IMR-90 (cell line): ENCODE data around the gene GPSM1. TPM values are rescaled to one million over a fixed set of nuclear protein-coding genes. Genes with fewer than 3 reads are reported as not detected.
A peak's percentile ranks its signal among the peaks of the same experiment; 100 is the strongest.

ENCODE experiments used
- ATAC-seq: fragments of 200-7000 bp; cut with Tn5 transposase; 2 replicates; pipeline ENCODE4 v1.9.1; 2020; ENCODE audit warnings: low read depth, mild to moderate bottlenecking, moderate library complexity
- BruUV-seq: library from RNA; stranded (reverse); fragments of 400-500 nt; replicated peaks from 2 replicates; lab custom pipeline; 2021; lab: Mats Ljungman, UMichigan
- CTCF ChIA-PET: fragments of 300-600 bp; formaldehyde crosslinking; extraction: SDS; loops from one replicate; lab custom pipeline; 2021; ENCODE audit warnings: antibody characterized with exemption; lab: Yijun Ruan, JAX
- POLR2A ChIA-PET: fragments of 300-600 bp; sonication (Branson Sonifier 250); formaldehyde crosslinking; loops from one replicate; lab custom pipeline; 2022; ENCODE audit warnings: antibody characterized with exemption; ENCODE audit not compliant: unreplicated experiment; lab: Charles Lee
- DNase-seq: peaks from one replicate; pipeline ENCODE4 v3.0.0; 2013
- H2AFZ ChIP-seq: replicated peaks from 2 replicates; pipeline ENCODE3; 2013; ENCODE audit warnings: low read length, mild to moderate bottlenecking; ENCODE audit not compliant: poor library complexity
- H2AK5ac ChIP-seq: 2 replicates; pipeline ENCODE4 v1.6.1; 2013; ENCODE audit warnings: low read depth, low read length, inconsistent platforms
- H2AK9ac ChIP-seq: replicated peaks from 2 replicates; pipeline ENCODE3; 2013; ENCODE audit warnings: mild to moderate bottlenecking, low read depth, low read length, moderate library complexity; ENCODE audit not compliant: poor library complexity
- H2BK120ac ChIP-seq: 2 replicates; pipeline ENCODE4 v1.6.1; 2013; ENCODE audit warnings: low read depth, low read length, inconsistent platforms
- H2BK15ac ChIP-seq: 3 replicates; pipeline ENCODE4 v1.6.1; 2013; ENCODE audit warnings: low read depth, low read length, inconsistent platforms
- H2BK20ac ChIP-seq: 2 replicates; pipeline ENCODE4 v1.6.1; 2013; ENCODE audit warnings: low read depth, mild to moderate bottlenecking, inconsistent platforms, low read length, moderate library complexity
- H2BK5ac ChIP-seq: 2 replicates; pipeline ENCODE4 v1.6.1; 2013; ENCODE audit warnings: mild to moderate bottlenecking, low read depth, low read length, inconsistent platforms; ENCODE audit not compliant: poor library complexity, severe bottlenecking
- H3K14ac ChIP-seq: replicated peaks from 2 replicates; pipeline ENCODE4 v1.6.1; 2013; ENCODE audit warnings: low read depth, low read length, inconsistent platforms
- H3K18ac ChIP-seq: 2 replicates; pipeline ENCODE4 v1.6.1; 2013; ENCODE audit warnings: low read depth, low read length, control low read depth
- H3K23ac ChIP-seq: 2 replicates; pipeline ENCODE4 v1.6.1; 2013; ENCODE audit warnings: low read depth, low read length, inconsistent platforms
- H3K27ac ChIP-seq: 2 replicates; pipeline ENCODE4 v1.5.1; 2013; ENCODE audit warnings: mild to moderate bottlenecking, control low read depth, low read length; ENCODE audit not compliant: insufficient read depth
- H3K27me3 ChIP-seq: 2 replicates; pipeline ENCODE4 v1.6.1; 2013; ENCODE audit warnings: low read length; ENCODE audit not compliant: control insufficient read depth, insufficient read depth
- H3K36me3 ChIP-seq: 2 replicates; pipeline ENCODE4 v1.6.1; 2013; ENCODE audit warnings: low read length, mixed read lengths; ENCODE audit not compliant: control insufficient read depth, insufficient read depth
- H3K4ac ChIP-seq: 2 replicates; pipeline ENCODE4 v1.6.1; 2013; ENCODE audit warnings: low read depth, low read length, inconsistent platforms
- H3K4me1 ChIP-seq: 2 replicates; pipeline ENCODE4 v1.6.1; 2013; ENCODE audit warnings: low read length, mixed read lengths; ENCODE audit not compliant: control insufficient read depth, insufficient read depth
- H3K4me2 ChIP-seq: 2 replicates; pipeline ENCODE4 v1.6.1; 2013; ENCODE audit warnings: low read depth, mild to moderate bottlenecking, control low read depth, low read length, moderate library complexity
- H3K4me3 ChIP-seq: 2 replicates; pipeline ENCODE4 v1.5.1; 2013; ENCODE audit warnings: low read depth, mild to moderate bottlenecking, control low read depth, low read length, moderate library complexity; ENCODE audit not compliant: insufficient read depth
- H3K56ac ChIP-seq: 2 replicates; pipeline ENCODE4 v1.6.1; 2013; ENCODE audit warnings: low read length, inconsistent platforms; ENCODE audit not compliant: insufficient read depth; ENCODE audit errors: extremely low read depth
- H3K79me1 ChIP-seq, 2 experiments: 2 replicates each; pipeline ENCODE4 v1.6.1; 2013; ENCODE audit warnings: low read length in 2 of 2, inconsistent platforms in 1 of 2, low read depth in 1 of 2
- H3K9ac ChIP-seq: 2 replicates; pipeline ENCODE4 v1.6.1; 2013; ENCODE audit warnings: low read depth, low read length, control low read depth
- H3K9me1 ChIP-seq: 2 replicates; pipeline ENCODE4 v1.6.1; 2013; ENCODE audit warnings: low read length, inconsistent platforms; ENCODE audit not compliant: insufficient read depth
- H3K9me3 ChIP-seq: 2 replicates; pipeline ENCODE4 v1.6.1; 2013; ENCODE audit warnings: low read length; ENCODE audit not compliant: control insufficient read depth, insufficient read depth
- H4K20me1 ChIP-seq: 2 replicates; pipeline ENCODE4 v1.6.1; 2013; ENCODE audit warnings: low read length, inconsistent platforms; ENCODE audit not compliant: insufficient read depth
- H4K5ac ChIP-seq: 2 replicates; pipeline ENCODE4 v1.6.1; 2013; ENCODE audit warnings: mild to moderate bottlenecking, low read depth, low read length, control low read depth
- H4K8ac ChIP-seq, 2 experiments: 2 replicates each; pipeline ENCODE4 v1.6.1; 2013; ENCODE audit warnings: low read depth in 2 of 2, low read length in 2 of 2, control low read depth in 1 of 2, inconsistent platforms in 1 of 2
- H4K91ac ChIP-seq: 2 replicates; pipeline ENCODE4 v1.6.1; 2013; ENCODE audit warnings: low read depth, low read length, inconsistent platforms; ENCODE audit not compliant: insufficient read depth
- BHLHE40 ChIP-seq: fragments of 150-350 bp; IDR thresholded peaks from 2 replicates; pipeline ENCODE4 v1.6.1; 2016; ENCODE audit warnings: mild to moderate bottlenecking, low read depth, low read length
- CEBPB ChIP-seq: IDR thresholded peaks from 2 replicates; pipeline ENCODE4 v1.6.1; 2012; ENCODE audit warnings: low read depth, low read length, improper control_type of control experiment
- MAZ ChIP-seq: IDR thresholded peaks from 2 replicates; pipeline ENCODE4 v1.6.1; 2012; ENCODE audit warnings: low read depth, mild to moderate bottlenecking, low read length, improper control_type of control experiment, moderate library complexity, borderline replicate concordance
- NFE2L2 ChIP-seq: fragments of 150-350 bp; IDR thresholded peaks from 2 replicates; pipeline ENCODE4 v1.6.1; 2016; ENCODE audit warnings: low read depth, mild to moderate bottlenecking, low read length
- POLR2A ChIP-seq: IDR thresholded peaks from 2 replicates; pipeline ENCODE4 v1.6.1; 2012; ENCODE audit warnings: mild to moderate bottlenecking, low read depth, low read length
- RFX5 ChIP-seq: IDR thresholded peaks from 2 replicates; pipeline ENCODE4 v1.8.0; 2012; ENCODE audit warnings: low read depth, mild to moderate bottlenecking, low read length, moderate library complexity
- USF2 ChIP-seq: fragments of 150-350 bp; IDR thresholded peaks from 2 replicates; pipeline ENCODE4 v1.6.1; 2017; ENCODE audit warnings: mild to moderate bottlenecking, antibody characterized with exemption, low read length, low read depth
- WGBS, 2 experiments: methylation state at CpG; one replicate each; pipeline versions ENCODE4 v1.1.5 to v1.1.7; 2013; ENCODE audit warnings: missing lambda C conversion rate in 2 of 2; ENCODE audit not compliant: insufficient read length in 1 of 2; ENCODE audit errors: extremely low coverage in 2 of 2; 5-methylcytosine and 5-hydroxymethylcytosine counted together
- dilution Hi-C: fragments of 300-500 bp; cut with HindIII; formaldehyde crosslinking; loops from one replicate; pipeline ENCODE4 v1.14.3; 2018; ENCODE audit warnings: low sequenced_read_pairs; ENCODE audit not compliant: unreplicated experiment
- in situ Hi-C: fragments of 300-500 bp; cut with MboI; formaldehyde crosslinking; loops from 3 replicates; pipeline ENCODE4 v1.14.3; 2019; ENCODE audit warnings: low sequenced_read_pairs, inconsistent platforms, mixed read lengths
- intact Hi-C: fragments of 100-400 bp; cut with micrococcal nuclease; formaldehyde crosslinking; loops from 2 replicates; pipeline ENCODE4 v1.10.0; 2022
- polyA plus RNA-seq, 3 experiments: library from polyadenylated mRNA; depleted of rRNA; stranded (reverse); fragments of >200 nt; gene quantifications; 2 replicates each; pipeline ENCODE4 v1.2.3, GENCODE V29; 2012; ENCODE audit warnings: low replicate concordance in 1 of 3
- total RNA-seq: library from RNA; depleted of rRNA; stranded (reverse); fragments of >200 nt; gene quantifications from 2 replicates; pipeline ENCODE4 v1.2.3, GENCODE V29; 2012

Gene GPSM1
- total and polyA plus RNA-seq, 2 of the 4 experiments (the other 2 are of a cell fraction), result 28.7 to 71.2 TPM

- H4K5ac ChIP-seq, result no peak overlapping the region
- no peak overlapping the region for H3K56ac ChIP-seq
- H3K27me3 ChIP-seq, result no peaks in the 10 kb centered on the region
- H2AFZ ChIP-seq, result no peak overlapping the region
- no peak overlapping the region for H2BK5ac ChIP-seq
- no peak overlapping the region; a peak in 1 of 4 replicates for H4K8ac ChIP-seq
- no peak overlapping the region for H3K27ac ChIP-seq
- peak overlapping the region; percentile 65 for H2AK9ac ChIP-seq
- no peak for ATAC-seq
- no peak overlapping the region for H3K18ac ChIP-seq
- H3K4me2 ChIP-seq, result no peak overlapping the region
- no peak overlapping the region for H2BK120ac ChIP-seq
- 78% methylated on average over 8 of the region's 10 CpGs; no CpG with 5 or more reads in 1 of the 2 experiments for WGBS, 2 experiments
- H2BK20ac ChIP-seq, result no peak overlapping the region
- no TSS peak for BruUV-seq
- no peak overlapping the region for H3K4me3 ChIP-seq
- peaks cover 8% of the 10 kb centered on the region; the same call in 1 of the 2 replicates for H3K4me1 ChIP-seq
- no peak for DNase-seq
- H3K14ac ChIP-seq, result no peak overlapping the region
- intact Hi-C loops, result no loop called here
- ChIA-PET CTCF (no interaction called here), POLR2A (no interaction called here)
- H3K9me3 ChIP-seq, result no peaks in the 10 kb centered on the region
- no peak overlapping the region for H3K23ac ChIP-seq
- peaks cover 55% of the 10 kb centered on the region for H4K20me1 ChIP-seq
- peaks cover 16 to 53% of the 10 kb centered on the region in 2 experiments for H3K79me1 ChIP-seq
- no peak overlapping the region for H3K4ac ChIP-seq
- H4K91ac ChIP-seq, result no peak overlapping the region
- H2BK15ac ChIP-seq, result no peak overlapping the region
- H3K9me1 ChIP-seq, result peaks cover 4% of the 10 kb centered on the region; the same call in 1 of the 2 replicates
- dilution Hi-C loops, result no loop called here
- H2AK5ac ChIP-seq, result no peak overlapping the region
- H3K9ac ChIP-seq, result no peak overlapping the region
- TF ChIP-seq NFE2L2, result no peak
- TF ChIP-seq RFX5, result no peak
- TF ChIP-seq BHLHE40, result no peak
- no peak for TF ChIP-seq POLR2A
- no peak for TF ChIP-seq CEBPB
- TF ChIP-seq USF2, result no peak
- no peak for TF ChIP-seq MAZ
- in situ Hi-C loops, result no loop called here
- peaks cover 70% of the 10 kb centered on the region for H3K36me3 ChIP-seq
These were observed 18.8 kb downstream of the GPSM1 start for GRCh38 chr9:136346157-136346481.
